Vagina (tissue), 2 donors: ENCODE measurements around the gene FLT1.

ENCODE experiments used
- CTCF ChIP-seq, 3 experiments: fragments of 450-650 bp in 2 of 3; fragments of 200-600 bp in 1 of 3; sonication (generic) in 1 of 3; IDR thresholded peaks; one replicate each; pipeline ENCODE4 v1.5.1; 2017 to 2019; ENCODE audit warnings: antibody characterized with exemption in 3 of 3, mild to moderate bottlenecking in 2 of 3, moderate library complexity in 2 of 3
- POLR2A ChIP-seq, 2 donors: fragments of 450-650 bp; IDR thresholded peaks; one replicate each; pipeline ENCODE4 v1.6.1; 2017; ENCODE audit warnings: antibody characterized with exemption in 2 of 2, mild to moderate bottlenecking in 2 of 2, moderate library complexity in 2 of 2
- POLR2AphosphoS5 ChIP-seq, 2 donors: sonication (generic); formaldehyde crosslinking; IDR thresholded peaks; one replicate each; pipeline ENCODE4 v1.9.0; 2017; ENCODE audit warnings: antibody characterized with exemption in 2 of 2, mild to moderate bottlenecking in 2 of 2, low read depth in 1 of 2; ENCODE audit not compliant: insufficient read depth in 1 of 2

- TF ChIP-seq CTCF (IDR thresholded peaks at IDR 0.05): no peak
- TF ChIP-seq POLR2A (IDR thresholded peaks at IDR 0.05): no peak
- no peak for TF ChIP-seq POLR2AphosphoS5 (IDR thresholded peaks at IDR 0.05; ENCODE audit: insufficient read depth in 1 of 2, low read depth in 1 of 2)
Measured at GRCh38 chr13:28497143-28497876, 2.4 kb upstream of the FLT1 start.
